ENCODE results near the gene LRRC27.

The LRRC27 gene

DNA sequence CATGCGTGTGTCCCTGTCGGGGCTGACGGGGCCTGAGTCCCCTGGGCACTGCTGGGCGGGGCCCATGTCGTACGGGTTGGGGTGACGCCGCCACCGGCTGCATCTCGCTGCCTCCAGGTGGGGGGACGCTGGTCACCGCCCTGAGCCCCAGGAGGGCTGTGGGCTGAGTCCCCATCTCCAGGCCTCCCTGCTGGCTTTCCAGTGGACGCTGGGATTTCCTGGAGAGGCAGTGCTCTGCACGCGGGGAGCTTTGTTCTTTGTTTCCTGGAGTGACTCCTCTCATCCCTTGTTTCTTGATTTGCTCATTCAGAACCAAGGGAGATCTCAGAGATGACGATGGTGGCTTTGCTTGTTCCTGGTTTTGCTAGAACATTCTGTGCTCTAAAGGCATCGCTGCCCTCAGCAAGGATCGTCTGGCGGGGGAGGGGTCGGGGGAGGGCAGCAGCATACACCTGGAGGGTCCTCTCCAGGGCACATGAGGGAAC lies 86.0 kb downstream of the LRRC27 start:
- no peak for DNase-seq

DNA sequence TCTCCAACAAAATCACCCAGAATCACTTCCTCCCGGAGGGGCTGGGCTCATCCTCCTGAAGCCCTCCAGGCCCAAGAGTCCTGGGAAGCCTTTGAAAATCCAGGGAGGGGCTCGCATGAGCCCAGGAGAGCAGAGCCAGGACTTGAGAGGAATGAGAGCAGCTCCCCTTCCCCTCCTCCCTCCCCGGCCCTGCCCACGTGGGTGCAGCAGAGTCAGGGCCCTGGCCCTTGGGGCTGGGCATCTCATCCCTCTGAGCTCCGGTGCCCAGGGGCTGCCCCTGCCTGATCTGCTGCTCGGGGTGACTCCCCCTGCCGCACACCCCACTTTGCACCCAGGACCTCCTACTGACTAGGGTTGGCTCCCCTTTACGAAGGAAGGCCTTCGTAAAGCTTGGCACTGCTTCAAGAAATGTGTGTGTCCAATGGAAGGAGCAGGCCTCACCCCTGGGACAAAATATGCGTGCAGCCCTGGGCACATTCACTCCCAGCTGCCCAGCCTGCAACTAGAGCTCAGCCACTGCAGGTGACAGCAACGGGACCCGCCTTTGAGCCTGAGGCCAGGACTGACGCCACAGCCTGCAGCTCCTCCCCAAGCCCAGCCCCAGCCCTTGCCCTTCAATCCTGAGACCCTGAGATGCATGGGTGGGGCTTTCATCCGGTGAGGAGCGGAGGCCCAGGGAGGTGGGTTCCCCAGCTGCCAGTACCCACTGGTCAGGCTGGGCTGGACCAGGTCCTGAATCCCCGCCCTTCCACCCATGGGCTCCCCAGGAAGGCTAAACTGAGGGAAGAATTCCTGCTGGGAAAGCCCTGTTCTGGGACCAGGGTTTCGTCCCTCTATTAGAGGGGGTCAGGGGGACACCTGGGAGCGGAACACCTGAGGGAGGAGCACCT lies 86.8 kb downstream of the LRRC27 start:
- no peak for DNase-seq

DNA sequence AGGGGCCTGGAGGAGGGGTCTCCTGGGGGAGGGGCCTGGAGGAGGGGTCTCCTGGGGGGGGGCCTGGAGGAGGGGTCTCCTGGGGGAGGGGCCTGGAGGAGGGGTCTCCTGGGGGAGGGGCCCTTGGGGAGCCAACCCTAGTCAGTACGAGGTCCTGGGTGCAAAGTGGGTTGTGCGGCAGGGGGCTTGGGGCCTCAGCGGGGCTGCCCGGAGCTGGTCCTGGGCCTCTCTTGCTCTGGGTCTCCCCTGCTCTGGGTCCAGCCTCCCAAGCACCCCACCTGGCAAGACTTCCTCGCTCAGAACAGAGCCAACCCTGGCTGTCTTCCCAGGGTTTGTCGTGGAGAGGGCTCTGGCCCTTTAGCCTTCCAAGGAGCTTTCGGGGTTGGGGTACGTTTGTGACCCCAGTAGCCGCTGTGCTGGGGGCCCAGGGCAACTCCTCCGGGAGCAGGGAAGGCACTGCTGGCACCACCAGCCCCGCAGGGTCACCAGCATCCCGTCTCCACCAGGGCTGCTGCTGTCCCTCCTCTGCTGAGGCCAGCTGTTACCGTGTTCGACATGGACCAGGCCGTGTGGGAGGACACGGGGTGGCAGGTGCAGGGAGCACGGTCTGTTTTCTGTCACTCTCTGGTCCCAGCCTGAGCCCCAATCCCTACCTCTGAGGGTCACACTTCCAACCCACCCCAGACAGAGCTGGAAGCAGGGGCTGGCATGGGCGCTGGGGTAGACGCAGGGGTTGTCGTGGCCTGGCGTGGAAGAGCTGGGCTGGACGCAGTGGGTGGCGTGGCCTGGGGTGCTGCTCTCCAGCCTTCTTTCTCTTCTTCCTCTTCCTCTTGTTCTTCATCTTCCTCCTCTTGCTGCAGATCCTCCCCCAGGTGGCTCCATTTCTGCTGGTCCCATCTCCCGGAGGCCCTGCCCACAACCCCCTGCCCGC lies 87.8 kb downstream of the LRRC27 start:
- DNase-seq, result no peak

DNA sequence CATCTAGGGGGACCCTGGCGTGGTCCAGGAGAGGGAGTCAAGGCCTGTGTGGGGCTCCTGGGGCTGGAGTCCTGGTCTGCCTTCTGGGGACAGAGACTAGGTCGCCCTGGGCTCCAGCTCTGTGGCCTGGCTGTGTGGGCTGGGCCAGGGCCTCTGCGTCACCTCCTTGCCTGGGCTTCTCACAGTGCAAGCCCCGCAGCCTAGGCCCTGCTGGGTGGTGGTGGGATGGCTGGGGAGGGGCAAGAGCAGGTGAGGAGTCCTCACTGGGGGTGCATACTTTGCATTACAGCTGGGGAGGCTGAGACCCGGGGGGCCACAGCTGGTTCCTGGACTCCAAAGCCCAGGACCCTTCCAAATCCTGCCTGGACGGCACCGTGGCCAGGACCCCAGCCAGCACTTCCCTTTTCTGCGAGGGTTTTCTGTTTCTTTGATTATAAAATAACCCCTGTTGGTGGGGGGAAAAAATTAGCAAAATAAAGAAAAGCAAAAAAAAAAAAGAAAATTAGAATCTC lies 88.5 kb downstream of the LRRC27 start:
- no peak for DNase-seq

DNA sequence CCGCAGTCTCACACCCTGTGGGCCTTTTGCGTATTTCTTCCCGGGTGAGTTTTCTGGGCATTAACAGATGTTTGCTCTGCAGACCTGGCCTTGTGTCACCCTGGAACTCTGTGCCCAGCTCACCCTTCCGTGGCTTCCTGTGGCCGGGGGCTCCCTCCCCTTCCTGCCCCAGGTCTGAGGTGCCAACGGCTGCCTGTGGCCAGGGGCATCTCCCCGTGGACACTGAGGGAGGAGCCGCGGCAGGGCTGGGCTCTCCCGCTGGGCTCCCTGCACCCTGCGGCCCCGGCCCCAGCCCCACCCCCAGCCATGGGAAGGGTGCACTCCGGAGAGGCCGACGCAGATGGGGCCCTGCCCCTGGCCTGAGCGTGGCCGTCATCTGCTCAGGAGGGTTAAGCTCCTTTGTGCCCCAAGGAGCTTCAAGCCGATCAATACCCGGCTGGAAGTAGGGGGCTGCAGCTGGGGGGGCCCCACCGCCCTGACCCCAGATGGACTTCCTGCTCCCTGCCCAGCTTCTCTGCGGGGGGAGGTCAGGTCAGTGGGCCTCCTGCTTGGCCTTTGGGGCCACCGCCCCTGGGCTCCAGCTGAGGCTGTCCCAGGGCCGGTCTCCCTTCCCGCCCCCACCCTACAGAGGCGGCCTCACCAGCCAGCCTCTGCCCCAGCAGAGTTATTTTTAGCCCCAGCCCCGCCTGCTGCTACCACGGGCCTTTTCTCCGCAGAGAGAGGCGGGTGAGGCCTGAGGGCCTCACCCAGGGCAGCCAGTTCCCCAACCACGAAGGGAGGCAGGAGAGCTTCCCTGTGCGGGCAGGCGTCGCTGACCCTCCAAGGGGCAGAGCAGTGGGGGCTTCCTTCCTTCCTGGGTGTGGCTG lies 89.2 kb downstream of the LRRC27 start:
- DNase-seq, result no peak

DNA sequence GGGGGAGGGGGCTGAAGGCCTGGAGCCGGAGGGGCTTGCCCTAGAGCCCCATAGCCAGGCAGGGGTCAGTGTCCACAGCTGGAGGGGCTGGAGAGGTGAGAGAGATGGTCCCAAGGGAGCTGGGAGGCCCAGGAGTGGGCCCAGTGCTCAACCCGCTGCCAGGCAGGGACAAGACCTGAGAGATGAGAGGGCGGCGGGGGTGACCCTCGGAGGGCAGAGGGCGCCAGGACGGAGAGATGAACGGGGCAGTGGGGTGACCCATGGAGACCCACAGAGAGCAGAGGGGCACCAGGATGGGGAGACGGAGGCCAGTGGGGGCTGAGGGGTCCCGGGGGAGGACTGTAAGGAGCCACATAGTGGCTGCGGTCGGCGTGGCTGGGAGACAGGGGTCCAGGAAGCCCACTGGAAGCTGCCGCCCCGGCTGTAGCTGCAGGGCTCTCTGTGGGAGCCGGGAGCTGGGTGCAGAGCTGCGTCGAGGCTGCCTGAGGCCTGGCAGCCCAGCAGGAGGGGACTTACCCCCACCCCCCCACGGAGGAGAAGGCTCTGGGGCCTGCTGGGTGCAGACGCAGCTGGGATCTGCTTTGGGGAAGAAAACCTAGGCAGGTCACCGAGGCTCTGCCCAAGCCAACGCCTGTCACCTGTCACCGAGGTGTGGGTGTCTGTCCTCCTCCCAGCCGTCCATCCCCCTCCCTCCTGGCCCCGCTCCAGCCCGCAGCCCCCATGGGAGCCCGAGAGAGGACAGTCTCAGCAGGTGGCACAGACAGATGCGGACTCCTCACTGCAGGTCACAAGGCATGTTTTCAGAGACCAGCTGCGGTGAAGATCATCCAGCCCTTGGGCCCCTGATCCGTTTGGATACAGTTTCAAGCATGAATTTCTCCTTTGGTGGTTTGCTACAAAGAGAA lies 90.1 kb downstream of the LRRC27 start:
- DNase-seq, result no peak

DNA sequence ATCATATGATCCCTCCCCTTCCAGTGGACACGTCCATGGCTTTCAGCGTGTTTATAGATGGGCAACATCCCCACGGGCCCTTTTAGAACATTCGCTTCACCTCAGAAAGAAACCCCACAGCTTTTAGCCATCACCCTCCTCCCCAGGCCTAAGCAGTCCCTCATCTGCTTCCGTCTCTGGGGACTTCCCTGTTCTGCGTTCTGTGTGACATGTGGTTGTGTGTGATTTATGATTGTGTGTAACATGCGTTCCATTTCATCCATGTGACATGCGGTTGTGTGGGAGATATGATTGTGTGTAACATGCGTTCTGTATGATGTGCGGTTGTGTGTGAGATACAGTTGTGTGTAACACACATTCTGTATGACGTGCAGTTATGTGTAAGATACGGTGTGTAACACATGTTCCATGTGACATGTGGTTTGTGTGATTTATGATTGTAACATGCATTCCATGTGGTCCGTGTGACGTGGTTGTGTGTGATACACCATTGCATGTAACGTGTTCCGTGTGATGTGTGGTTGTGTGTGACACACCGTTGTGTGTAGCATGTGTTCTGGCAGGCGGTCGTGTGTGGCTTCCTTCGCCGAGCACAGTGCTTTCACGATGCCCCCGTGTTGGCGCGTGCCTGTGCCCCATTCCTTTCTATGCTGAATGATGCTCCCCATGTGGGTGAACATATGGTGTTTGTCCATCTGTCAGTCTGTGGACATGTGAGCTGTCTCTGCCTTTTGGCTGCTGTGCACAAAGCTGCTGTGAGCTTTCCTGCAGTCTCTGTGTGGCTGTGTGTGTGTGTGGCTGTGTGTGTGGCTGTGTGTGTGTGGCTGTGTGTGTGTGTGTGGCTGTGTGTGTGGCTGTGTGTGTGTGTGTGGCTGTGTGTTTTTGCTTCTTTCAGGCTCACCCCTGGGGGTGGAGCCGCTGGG lies 91.2 kb downstream of the LRRC27 start:
- peak; percentile 71 for DNase-seq

DNA sequence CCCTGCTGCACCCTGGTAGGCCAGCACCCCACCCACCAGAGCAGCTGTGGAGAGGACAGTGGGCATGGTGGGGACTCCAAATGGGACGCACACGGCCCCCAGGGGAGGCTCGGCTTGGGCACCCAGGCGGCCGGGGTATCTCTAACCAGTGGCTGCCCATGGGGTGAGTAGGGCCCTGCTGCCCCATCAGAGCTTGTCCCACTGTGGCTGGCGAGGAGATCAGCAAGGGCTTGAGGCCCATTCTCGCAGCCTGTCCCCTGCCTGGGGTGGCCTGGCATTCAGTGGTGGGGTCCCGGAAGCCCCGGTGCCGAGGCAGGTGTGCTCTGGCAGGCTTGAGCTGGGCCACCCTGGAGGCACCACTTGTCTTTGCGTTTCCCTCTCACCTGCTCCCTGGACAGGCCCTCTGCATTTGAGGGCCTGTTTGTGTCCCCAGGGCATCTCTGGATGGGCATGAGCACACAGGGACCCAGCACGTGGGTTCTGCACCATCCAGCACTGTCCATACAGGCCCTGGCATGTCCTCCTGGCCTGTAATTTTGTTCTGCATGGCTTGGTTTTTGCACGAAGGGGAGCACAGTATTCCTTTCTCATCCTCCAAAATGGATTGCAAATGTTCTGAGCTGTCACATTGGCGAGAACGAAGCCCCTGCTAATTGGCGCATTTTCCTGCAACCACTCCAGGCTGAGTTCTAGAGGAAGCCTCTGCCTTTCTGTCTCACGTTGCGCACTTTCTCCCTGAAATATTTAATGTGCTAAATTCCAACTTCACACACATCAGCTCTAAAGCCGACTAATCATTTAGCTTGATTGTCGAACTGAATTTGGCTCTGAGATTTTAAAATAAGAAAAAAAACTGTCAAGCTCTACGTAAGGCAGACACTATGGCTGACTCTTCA lies 92.2 kb downstream of the LRRC27 start:
- no peak for DNase-seq

DNA sequence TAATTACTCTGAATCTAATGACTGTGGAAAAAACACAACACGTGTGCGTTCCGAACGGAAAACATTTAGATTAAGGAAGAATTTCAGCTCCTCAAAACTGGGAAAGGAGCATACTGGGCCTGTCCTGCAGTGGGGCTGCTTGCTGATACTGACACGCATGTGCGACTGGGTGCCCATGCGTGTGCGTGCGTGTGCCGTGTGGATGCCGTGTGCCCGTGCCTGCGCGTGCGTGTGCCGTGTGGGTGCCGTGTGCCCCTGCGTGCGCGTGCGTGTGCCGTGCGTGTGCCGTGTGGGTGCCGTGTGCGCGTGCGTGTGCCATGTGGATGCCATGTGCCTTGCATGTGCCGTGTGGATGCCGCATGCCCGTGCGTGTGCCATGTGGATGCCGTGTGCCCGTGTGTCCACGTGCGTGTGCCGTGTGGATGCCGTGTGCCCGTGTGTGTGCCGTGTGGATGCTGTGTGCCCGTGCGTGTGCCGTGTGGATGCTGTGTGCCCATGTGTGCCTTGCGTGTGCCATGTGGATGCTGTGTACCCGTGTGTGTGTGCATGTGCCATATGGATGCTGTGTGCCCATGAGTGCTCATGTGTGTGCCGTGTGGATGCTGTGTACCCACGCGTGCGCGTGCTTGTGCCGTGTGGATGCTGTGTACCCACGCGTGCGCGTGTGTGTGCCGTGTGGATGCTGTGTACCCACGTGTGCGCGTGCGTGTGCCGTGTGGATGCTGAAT lies 93.2 kb downstream of the LRRC27 start:
- DNase-seq, result no peak

DNA sequence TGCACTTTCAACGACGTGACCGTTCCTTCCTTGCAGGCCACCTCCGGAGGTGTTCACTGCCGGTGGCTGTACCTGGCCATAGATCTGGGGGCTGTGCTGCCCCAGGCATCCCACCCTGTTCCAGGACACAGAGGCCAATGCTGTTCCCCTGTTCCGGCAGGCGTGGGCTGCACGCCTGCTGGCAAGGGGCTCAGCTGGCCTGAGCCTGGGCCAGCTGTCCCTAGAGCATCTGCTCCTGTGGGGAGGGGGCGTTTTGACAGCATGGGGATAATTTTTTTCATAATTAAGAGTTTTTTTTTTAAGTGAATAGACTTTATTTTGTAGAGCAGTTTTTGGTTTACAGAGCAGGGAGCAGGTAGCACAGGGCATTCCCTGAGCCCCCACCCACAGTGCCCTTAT lies 93.8 kb downstream of the LRRC27 start:
- no peak for DNase-seq

DNA sequence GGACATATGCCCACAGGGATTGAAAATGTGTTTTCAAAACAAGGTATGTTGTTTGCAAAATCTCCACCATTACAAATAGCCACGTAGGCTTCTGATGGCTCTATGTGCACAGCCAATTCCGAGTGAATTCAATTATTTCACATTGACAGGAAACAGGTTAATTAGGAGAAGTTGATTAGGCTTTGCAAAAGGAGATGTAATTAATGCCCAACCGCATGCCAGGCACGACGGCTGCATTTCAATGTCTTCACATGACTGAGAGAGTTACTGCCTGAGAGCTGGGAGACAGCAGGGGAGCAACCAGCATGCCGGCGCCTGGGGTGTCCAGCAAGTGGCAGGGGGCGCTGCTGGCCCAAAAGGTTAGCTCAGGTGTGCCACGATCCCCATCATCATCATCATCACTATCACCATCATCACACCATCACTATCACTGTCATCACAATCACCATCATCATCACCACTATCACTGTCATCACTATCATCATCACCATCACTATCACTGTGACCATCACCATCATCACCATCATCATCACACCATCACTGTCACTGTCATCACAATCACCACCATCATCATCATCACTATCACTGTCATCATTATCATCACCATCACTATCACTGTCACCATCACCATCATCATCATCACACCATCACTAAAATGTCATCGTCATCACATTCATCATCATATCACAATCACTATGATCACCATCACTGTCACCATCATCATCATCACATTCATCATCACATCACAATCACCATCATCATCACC lies 95.2 kb downstream of the LRRC27 start:
- no peak for DNase-seq

DNA sequence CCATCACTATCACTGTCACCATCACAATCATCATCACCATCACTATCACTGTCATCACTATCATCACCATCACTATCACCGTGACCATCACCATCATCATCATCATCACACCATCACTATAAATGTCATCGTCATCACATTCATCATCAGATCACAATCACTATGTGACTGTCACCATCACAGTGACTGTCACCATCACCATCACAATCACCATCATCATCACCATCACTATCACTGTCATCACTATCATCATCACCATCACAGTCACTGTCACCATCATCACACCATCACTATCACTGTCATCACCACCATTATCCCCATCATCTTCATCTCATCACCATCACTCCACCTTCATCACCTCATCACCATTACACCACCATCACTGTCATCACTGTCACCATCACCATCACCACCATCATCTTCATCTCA lies 96.0 kb downstream of the LRRC27 start:
- no peak for DNase-seq

DNA sequence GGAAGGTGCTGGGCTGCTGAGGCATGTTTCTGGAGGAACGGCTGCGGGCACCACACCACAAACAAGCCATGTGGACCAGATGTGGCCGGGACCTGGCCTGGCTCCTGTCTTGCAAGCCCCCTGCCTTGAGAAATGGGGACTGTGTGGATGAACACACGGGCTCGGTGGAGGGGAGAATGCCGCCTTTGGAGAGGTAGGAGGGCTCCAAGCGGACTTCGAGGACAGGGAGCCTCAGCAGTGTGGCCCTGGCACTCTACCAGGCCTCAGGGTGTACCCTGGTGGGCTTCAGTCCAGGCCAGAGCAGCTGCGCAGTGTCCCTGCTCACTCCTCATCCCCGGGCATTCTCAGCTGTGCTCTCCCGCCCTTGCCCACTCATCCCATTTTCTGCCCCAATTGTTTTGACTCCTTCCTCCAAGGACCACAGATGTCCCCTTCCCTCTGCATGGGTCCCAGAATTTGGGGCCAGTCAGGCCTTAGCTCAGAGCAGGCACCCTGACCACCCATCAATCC lies 96.5 kb downstream of the LRRC27 start:
- no peak for DNase-seq

Measured in NCI-H1694 treated with DMSO at 0.1 percent for 48 hours (cell line).